ENCODE data around the gene MMAB. TPM values are rescaled to one million over a fixed set of nuclear protein-coding genes. Genes with fewer than 3 reads are reported as not detected.

The MMAB gene
- 10.8 TPM for total RNA-seq

DNA sequence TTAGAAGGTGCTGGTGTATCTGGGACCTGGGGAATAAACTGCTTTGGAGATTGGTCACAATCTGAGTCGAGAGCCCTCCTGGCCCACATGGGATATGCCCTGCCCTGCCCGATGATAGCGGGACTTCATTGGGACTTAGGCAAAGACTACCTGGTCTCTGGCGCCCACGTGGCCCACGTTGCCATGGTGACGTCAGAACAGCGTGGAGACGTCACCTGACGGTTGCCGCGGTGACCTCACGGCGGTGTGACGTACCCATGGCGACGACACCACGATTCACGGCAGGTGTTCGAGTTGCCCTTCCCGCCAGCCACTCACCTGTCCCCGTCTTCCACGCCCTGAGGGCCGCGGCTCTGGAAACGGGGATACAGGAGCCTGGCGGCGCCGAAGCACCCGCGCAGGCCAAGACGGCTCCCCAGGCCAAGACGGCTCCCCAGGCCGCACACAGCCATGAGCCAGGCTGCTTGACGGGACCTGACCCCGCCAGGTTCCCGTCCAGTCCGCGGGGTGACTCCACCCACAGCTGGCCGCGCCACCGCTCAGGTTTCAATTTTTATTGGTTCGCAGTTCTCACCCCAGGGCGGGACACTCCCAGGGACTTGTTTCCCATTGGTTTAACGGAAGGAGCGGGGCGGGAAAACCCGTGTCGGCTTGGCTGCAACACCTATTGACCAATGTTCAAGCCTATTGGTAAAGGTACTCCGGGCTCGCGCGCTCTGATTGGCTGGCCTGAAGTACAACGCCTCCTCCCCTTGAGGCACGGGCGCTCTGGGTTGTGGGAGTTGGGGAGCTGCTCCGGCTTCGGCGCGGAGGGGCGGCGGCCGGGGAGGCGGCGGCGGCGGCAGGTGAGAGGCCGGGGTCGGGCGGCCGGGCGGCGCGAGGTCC is at the start of gene MMAB, which contains the start of gene MVK:
Gene MMAB (minus strand): TSS at position 476 of the 885 bp plus-strand sequence. CDS start 24 bp downstream, at position 452.
Gene MVK (plus strand): TSS at position 766 of the 885 bp plus-strand sequence. CDS start 1,029 bp downstream, outside the sequence.
- DNase-seq, result peak; percentile 99

DNA sequence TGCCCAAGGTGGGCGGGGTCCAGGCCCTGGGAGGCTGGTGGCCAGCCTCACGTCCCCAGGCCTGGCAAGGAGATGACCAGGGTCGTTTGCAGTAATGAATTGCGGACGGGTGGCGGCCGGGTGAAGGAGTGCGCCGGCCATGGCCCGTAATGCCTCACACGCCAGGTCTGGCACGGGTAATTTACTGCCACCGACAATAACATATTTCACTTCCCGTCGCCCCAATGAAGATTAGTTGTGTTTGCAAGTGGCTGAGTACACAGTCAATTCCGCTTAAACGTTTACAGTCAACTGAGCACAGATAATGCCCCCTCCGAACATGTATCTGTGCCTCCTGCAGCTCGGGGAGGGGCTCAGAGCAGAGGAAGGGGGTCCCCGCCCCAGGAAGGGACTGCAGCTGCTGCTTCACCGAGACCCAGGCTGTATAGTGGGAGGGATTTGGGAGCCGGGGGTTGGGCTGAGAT is 48.6 kb upstream of the MMAB start:
- DNase-seq, result no peak

- DNase-seq, result no peak
Observed at GRCh38 chr12:109621211-109621694, 47.9 kb upstream of the MMAB start.

GRCh38 chr12:109619002-109619604 is 45.8 kb upstream of the MMAB start:
- no peak for DNase-seq

GRCh38 chr12:109618082-109618481 is 44.8 kb upstream of the MMAB start:
- no peak for DNase-seq

- DNase-seq, result peak; percentile 66
Observed at GRCh38 chr12:109617491-109617890, 44.2 kb upstream of the MMAB start.

GRCh38 chr12:109615556-109616229 is 42.4 kb upstream of the MMAB start:
- DNase-seq, result no peak

- no peak for DNase-seq
Observed at GRCh38 chr12:109613649-109614455, 40.5 kb upstream of the MMAB start.

GRCh38 chr12:109612975-109613502 is 39.7 kb upstream of the MMAB start:
- no peak for DNase-seq

DNA sequence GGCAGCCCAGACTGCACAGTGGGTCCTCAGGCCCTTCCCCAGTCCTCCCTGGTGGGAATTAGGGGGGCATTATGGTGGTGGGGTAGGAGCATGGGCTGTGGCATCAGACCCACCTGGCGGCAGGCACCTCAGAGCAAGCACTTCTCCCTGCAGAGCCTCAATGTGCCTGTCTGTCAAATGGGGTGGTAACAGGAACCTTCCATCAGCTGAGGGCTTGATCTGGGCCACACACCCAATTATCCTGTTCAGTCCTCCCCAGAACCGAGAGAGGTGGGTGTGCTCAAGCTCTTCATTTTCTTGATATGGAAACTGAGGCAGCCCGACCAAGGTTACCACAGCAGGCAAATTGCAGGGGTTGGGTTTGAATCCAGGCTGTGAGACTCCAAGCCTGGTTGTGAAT is 38.7 kb upstream of the MMAB start:
- DNase-seq, result no peak

DNA sequence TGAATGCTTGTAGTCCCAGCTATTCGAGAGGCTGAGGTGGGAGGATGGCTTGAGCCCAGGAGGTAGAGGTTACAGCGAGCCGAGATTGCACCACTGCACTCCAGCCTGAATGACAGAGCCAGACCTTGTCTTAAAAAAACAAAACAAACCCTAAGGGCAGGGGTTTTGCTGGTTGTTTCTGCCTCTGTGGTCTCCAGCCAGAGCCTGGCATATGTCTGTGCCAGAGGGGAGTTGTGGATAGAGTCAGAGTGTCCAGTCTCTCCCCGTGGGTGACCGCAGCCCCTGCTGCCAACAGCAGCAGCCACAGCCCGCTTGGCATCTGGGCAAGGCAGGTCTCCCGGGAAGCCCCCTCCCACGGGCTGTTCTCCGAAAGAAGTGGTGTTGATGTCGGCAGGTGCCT is 37.9 kb upstream of the MMAB start:
- no peak for DNase-seq

GRCh38 chr12:109610523-109610922 is 37.2 kb upstream of the MMAB start:
- no peak for DNase-seq

- no peak for DNase-seq
Observed at GRCh38 chr12:109609342-109609741, 36.0 kb upstream of the MMAB start.

GRCh38 chr12:109608793-109609192 is 35.5 kb upstream of the MMAB start:
- no peak for DNase-seq

- DNase-seq, result no peak
Observed at GRCh38 chr12:109608270-109608669, 35.0 kb upstream of the MMAB start.

- no peak for DNase-seq
Observed at GRCh38 chr12:109607618-109608017, 34.3 kb upstream of the MMAB start.

GRCh38 chr12:109606320-109607028 is 33.2 kb upstream of the MMAB start:
- peak; percentile 28 for DNase-seq

GRCh38 chr12:109605599-109606228 is 32.4 kb upstream of the MMAB start:
- no peak for DNase-seq

DNA sequence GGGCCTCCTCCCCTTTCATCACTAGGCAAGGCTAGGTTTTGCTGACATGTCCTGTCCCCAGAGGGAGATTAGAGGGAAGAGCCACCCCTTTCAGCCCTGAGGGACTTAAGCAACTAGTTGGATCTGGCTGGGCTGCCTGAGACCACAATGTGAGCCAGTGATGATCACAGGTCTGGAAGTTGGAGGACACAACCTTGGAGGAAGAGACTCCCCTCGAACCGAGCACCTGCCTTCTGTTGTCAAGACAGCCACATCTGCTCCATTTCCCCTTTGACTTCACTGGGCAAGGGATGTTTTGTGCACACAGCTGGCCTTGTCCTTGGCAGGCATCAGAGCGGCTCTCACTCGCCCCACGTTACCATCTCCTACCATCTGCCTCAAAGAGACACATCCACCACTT is 31.7 kb upstream of the MMAB start:
- no peak for DNase-seq

- DNase-seq, result no peak
Observed at GRCh38 chr12:109604132-109604585, 30.9 kb upstream of the MMAB start.

All from occipital lobe (tissue), 2 donors.